GM11168 (cell line): Measurements from ENCODE around the gene CCL22.
"Not testable (repeated sequence)": the region's sequence is repeated elsewhere in the genome, so short reads cannot be mapped to it uniquely, and the experiment has no call there.

ENCODE experiments used
- in situ Hi-C: fragments of 300-500 bp; cut with MboI; formaldehyde crosslinking; loops from one replicate; pipeline ENCODE4 v1.12.0; 2022; ENCODE audit warnings: low sequenced_read_pairs; ENCODE audit not compliant: unreplicated experiment

CCL22 gene

DNA sequence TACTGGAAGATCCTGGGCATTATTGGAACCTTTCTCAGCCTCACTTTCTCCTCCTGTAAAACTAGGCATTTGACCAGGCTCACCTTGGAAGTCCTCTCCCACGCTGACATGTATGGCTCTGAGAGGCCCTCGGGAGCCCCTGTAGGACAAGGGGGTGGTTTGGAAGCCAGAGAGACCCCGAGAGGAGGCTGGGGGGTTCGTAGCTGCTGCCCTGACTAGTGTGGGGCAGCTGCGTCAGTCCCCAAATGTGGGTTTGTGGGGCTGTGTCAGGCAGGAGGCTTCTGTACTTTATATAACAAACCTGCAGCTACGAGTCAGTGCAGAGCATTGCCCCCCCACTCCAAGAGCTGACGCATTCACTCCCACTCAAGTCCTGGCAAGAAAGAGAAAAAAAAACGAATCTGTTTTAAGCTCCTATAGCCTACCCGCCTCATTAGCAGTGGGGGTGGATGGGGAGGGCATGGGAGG, 15.5 kb downstream of the CCL22 start:
- in situ Hi-C loops: no loop called here

DNA sequence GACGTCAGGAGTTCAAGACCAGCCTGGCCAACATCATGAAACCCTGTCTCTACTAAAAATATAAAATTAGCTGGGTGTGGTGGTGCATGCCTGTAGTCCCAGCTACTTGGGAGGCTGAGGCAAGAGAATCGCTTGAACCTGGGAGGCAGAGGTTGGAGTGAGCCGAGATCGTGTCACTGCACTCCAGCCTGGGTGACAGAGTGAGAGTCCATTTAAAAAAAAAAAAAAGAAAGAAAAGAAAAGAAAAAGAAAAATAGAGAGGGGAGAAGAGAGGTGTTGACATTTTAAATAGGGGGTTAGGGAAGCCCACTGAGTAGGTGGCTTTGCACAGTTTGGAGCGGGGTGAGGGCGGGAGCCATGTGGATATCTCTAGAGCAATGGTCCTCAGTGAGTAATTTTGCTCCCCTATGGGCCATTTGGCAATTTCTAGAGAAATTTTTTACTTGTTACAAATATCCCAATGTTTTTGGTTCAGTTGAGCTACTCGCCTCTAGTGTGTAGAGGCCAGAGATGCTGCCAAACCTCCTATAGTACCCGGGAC, 16.4 kb downstream of the CCL22 start:
- in situ Hi-C loops: not testable (repeated sequence)

DNA sequence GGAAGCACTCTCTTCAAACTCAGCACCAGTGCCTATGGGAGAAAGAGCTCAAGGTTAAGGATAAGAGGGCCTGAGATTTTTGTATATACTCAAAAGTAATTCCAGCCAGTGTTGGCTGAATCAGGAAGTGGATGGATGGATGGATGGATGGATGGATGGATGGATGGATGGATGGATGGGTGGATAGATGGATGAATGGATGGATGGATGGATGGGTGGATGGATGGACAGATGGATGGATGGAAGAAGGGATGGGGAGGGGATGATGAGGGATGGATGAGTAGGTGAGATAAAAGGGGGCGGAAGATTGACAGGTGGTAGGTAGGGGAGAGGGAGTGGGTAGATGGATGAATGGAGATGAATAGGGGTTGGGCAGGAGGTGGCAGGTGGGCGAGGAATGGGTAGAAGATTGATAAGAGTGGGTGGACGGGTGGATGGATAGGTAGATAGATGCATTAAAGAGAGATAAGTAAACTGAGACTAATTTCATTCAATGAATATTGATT, 17.8 kb downstream of the CCL22 start:
- in situ Hi-C loops: no loop called here

DNA sequence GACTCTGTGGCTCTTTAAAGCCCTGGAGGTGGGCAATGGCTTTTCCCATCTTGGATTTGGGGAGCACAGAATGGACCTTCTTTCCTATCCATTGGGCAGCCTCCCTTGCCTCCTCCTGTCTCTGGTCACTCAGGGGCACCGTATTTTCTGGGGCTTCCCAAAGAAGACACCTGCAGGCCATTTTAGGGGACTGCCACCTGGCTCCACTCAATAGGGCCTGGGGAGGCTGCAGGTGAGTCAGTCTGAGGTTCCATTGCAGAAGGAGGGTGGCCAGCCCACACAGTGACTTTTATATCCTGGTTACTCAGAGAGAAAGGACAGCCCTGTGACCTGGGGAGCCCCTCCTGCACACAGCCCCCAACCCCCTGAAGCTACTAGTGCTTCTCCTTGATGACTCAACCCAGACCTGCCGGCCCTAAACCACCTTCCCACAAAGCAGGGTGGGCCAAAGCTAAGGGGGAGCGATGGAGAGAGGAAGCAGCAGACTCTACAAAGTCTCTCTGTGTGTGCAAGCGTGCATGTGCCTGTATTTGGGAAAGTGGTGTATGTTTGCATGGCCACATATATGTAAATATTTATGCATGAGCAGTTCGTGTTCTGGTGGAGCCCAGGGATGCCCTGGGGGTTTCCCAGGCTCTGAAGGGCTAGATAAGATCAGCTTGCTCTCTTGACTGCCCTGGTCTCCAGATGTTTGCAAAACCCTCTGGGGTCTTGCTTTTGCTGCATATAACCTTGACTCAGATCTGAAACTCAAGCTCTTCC, 18.7 kb downstream of the CCL22 start:
- in situ Hi-C loops: no loop called here

DNA sequence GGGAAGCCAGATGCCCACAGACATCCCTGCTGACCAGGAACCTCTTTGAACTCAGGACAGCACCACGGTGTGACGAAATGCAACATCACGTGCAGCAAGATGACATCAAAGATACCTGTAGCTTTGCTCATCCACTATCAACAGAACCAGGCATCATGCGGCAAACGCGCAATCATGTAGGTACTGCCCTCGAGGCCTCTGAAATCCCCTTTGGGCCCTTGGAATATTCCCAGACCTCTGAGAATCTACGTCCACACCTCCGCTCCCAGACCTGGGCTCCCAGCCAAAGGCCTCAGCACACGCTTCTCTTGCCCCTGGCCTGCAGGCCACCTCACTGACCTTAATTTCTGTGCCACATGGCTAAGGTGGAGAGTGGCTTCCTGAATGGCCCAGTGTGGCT, 21.0 kb downstream of the CCL22 start:
- in situ Hi-C loops: no loop called here

DNA sequence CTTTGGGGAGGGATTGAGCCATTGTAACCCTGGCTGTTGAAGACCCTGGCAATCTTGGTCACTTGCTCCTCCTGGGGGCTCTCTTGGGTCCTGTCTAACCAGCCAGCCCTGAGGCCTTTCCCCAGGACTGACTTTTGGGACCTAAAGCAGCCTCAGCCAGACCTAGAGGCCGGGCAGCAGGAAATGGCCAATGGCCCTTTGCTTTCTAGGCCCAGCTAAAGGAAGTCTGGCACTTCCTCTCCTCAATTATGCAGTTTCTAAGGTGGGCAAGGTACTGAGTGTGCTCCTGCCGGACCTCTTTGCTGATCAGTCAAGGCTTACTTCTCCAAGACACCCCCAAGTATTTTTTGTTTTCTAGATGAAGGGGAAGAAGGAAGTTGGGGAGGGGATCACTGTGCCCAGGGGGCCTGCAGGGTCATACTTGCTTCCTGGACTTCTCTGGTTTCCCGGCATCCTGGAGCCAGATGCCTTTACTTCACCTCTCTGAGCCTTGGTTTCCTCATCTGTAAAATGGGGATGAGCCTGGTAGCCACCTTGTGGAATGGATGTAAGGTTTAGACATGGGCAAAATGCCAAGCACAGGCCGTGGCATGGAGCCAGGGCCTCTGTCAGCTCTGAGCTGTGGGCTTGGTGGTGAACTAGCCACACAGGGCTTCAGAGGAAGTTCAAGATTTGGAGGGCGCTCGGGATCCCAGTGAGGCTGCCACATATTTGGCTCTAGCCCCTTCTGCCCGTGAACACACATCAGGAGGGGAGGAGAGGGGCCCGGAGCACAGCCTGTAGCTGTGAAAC, 22.3 kb downstream of the CCL22 start:
- in situ Hi-C loops: no loop called here

DNA sequence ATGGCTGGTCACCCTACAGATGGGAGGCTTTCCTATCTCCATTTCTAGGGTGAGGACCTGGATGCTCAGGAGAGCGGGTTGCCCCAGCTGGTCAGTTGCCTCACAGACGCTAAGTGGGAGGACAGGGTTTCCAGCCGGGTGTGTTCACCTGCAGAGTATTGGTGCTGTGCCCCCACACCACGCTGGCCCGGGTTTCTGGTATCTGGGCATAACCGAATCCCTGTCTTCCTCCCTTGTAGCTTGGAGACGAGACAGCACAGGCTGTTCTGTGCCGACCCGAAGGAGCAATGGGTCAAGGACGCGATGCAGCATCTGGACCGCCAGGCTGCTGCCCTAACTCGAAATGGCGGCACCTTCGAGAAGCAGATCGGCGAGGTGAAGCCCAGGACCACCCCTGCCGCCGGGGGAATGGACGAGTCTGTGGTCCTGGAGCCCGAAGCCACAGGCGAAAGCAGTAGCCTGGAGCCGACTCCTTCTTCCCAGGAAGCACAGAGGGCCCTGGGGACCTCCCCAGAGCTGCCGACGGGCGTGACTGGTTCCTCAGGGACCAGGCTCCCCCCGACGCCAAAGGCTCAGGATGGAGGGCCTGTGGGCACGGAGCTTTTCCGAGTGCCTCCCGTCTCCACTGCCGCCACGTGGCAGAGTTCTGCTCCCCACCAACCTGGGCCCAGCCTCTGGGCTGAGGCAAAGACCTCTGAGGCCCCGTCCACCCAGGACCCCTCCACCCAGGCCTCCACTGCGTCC, 23.4 kb downstream of the CCL22 start:
- in situ Hi-C loops: no loop called here

DNA sequence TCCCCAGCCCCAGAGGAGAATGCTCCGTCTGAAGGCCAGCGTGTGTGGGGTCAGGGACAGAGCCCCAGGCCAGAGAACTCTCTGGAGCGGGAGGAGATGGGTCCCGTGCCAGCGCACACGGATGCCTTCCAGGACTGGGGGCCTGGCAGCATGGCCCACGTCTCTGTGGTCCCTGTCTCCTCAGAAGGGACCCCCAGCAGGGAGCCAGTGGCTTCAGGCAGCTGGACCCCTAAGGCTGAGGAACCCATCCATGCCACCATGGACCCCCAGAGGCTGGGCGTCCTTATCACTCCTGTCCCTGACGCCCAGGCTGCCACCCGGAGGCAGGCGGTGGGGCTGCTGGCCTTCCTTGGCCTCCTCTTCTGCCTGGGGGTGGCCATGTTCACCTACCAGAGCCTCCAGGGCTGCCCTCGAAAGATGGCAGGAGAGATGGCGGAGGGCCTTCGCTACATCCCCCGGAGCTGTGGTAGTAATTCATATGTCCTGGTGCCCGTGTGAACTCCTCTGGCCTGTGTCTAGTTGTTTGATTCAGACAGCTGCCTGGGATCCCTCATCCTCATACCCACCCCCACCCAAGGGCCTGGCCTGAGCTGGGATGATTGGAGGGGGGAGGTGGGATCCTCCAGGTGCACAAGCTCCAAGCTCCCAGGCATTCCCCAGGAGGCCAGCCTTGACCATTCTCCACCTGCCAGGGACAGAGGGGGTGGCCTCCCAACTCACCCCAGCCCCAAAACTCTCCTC, 24.1 kb downstream of the CCL22 start:
- in situ Hi-C loops: no loop called here

DNA sequence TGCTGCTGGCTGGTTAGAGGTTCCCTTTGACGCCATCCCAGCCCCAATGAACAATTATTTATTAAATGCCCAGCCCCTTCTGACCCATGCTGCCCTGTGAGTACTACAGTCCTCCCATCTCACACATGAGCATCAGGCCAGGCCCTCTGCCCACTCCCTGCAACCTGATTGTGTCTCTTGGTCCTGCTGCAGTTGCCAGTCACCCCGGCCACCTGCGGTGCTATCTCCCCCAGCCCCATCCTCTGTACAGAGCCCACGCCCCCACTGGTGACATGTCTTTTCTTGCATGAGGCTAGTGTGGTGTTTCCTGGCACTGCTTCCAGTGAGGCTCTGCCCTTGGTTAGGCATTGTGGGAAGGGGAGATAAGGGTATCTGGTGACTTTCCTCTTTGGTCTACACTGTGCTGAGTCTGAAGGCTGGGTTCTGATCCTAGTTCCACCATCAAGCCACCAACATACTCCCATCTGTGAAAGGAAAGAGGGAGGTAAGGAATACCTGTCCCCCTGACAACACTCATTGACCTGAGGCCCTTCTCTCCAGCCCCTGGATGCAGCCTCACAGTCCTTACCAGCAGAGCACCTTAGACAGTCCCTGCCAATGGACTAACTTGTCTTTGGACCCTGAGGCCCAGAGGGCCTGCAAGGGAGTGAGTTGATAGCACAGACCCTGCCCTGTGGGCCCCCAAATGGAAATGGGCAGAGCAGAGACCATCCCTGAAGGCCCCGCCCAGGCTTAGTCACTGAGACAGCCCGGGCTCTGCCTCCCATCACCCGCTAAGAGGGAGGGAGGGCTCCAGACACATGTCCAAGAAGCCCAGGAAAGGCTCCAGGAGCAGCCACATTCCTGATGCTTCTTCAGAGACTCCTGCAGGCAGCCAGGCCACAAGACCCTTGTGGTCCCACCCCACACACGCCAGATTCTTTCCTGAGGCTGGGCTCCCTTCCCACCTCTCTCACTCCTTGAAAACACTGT, 25.0 kb downstream of the CCL22 start:
- in situ Hi-C loops: no loop called here

DNA sequence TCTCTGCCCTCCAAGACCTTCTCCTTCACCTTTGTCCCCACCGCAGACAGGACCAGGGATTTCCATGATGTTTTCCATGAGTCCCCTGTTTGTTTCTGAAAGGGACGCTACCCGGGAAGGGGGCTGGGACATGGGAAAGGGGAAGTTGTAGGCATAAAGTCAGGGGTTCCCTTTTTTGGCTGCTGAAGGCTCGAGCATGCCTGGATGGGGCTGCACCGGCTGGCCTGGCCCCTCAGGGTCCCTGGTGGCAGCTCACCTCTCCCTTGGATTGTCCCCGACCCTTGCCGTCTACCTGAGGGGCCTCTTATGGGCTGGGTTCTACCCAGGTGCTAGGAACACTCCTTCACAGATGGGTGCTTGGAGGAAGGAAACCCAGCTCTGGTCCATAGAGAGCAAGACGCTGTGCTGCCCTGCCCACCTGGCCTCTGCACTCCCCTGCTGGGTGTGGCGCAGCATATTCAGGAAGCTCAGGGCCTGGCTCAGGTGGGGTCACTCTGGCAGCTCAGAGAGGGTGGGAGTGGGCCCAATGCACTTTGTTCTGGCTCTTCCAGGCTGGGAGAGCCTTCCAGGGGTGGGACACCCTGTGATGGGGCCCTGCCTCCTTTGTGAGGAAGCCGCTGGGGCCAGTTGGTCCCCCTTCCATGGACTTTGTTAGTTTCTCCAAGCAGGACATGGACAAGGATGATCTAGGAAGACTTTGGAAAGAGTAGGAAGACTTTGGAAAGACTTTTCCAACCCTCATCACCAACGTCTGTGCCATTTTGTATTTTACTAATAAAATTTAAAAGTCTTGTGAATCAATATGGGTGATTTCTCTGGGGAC, 25.9 kb downstream of the CCL22 start:
- in situ Hi-C loops: no loop called here

DNA sequence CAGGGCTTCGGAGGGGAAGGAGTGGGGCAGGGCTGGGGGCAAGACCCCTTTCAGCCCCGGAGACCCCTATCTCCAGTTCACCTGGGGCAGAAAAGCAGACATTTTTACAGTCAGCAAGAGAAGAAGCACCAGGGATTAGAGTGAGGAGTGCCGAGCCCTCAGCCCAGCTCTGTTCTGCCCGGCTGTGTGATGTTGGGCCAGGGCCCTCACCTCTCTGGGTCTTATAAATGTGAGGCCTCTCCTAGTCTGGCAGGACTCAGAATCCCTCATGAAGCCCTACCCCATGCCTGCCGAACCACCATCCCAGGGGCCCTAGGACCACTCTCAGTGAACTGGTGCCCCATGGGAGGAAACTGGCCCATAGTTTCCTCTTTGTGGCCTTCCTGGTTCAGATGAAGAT, 26.5 kb downstream of the CCL22 start:
- in situ Hi-C loops: no loop called here

DNA sequence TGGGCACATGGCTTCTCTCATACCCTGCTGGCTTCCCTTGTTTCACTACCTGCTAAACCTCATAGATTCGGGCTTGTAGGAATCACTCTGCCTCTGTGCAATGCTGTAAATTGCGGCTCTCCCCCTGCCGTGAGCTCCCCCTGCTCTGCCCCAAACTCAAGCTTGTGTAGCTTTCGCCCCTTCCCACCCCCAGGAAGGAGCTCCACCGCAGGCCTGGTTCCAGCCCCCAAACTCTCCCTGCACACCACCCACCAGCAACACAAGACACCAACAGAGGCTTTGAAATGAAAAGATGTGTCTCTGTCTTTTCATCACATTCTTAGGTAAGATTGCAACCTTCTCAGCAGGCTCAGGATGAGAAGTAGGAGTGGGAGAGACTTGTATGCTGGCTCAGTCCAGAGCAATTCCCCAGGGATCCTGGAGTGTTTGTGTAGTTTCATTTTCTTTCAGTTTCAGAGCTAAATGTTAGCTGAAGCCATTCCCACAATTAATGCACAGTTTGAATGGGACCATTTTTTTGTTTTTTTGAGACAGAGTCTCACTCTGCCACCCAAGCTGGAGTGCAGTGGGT, 27.9 kb downstream of the CCL22 start:
- in situ Hi-C loops: no loop called here

DNA sequence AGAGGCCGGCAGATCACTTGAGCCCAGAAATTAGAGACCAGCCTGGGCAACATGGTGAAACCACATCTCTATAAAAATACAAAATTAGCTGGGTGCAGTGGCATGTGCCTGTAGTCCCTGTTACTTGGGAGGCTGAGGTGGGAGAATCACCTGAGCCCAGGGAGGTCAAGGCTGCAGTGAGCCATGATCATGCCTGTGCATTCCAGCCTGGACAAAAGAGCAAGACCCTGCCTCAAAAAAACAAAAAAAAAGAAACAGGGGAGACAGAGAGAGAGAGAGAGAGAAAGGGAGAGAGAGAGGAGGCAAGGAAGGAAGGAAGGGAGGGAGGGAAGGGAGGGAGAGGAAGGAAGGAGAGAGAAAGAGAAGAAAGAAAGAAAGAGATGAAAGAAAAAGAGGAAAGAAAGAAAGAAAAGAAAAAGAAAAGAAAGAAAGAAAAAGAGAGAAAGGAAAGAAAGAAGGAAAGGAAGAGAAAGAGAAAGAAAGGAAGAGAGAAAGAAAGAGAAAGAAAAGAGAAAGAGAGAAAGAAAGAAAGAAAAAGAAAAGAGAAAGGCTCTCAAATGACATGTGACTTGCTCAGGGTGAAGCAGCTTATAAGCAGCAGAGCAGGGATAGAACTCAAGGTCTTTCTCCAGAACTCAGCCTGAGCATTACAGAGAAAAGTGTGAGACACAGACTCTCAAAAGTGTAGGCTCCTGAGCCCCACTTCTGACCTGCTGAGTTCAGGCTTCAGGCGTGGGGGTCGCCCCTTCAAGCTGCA, 29.2 kb downstream of the CCL22 start:
- in situ Hi-C loops: no loop called here

DNA sequence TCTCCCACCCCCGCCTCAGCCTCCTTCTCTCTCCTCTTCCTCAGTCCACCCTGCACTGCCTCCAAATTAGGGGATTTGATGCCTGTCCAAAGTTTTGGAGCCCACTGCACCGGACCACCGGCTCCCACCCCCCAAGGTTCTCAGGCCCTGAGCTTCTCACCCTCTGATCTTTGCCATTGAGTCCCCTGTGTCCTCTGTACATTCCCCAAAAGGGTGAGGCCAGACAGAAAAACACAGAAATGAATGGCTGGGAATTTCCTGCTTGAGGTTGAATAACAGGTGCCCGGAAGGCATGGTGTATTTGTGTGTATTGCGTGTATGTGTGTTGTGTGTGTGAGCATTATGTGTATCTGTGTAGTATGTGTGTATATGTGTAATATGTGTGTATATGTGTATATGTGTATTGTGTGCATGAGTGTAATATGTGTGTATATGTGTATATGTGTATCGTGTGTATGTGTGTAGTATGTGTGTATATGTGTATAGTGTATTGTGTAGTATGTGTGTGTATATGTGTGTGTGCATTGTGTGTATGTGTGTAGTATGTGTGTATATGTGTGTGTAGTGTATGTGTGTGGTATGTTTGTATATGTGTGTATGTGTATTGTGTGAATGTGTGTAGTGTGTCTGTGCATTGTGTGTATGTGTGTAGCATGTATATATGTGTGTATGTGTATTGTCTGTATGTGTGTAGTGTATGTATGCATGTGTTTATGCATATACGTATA, 29.9 kb downstream of the CCL22 start:
- in situ Hi-C loops: no loop called here

DNA sequence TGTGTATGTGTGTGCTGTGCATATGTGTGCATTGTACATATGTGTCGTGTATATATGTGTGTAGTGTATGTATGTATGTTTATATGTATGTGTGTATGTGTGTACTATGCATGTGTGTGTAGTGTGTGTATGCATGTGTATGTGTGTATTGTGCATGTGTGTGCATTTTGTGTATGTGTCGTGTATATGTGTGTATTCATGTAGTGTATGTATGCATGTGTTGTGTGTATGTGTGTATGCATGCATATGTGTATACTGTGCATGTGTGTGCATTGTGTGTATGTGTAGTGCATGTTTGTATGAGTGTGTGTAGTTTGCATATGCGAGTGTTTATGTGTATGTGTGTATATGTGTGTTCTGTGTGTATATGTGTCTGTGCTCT, 30.5 kb downstream of the CCL22 start:
- in situ Hi-C loops: no loop called here

DNA sequence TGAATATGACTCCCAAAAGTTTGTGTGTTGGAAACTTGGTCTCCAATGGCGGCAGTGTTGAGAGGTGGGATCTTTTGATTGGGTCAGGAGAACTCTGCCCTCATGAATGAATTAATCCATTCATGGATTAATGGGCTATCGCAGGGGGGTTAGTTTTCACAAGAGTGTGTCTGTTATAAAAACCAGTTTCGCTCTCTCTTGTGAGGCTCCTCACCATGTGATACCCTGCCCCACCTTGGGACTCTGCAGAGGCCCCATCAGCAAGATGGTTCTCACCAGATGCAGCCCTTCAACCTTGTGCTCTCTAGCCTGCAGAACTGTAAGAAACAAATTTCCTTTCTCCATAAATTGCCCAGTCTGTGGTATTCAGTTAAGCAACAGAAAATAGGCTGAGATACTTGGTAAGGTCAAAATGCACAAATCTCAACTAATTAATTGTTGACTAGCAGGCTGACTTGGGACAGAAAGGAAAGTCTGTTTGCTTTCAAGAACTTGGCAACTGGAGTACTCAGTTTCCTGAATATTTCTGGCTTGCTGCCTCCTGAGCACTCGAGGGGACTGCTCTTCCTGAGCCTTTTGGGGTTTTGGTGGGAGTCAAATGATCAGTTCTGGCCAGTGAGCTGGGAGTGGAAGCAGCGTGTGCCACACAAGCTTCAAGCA, 32.2 kb downstream of the CCL22 start:
- in situ Hi-C loops: no loop called here
